ENCODE data around the gene COX14. TPM values are rescaled to one million over a fixed set of nuclear protein-coding genes. Genes with fewer than 3 reads are reported as not detected.

Gene COX14
- total RNA-seq, 2 experiments from 2014 or later, result 47.5 to 48.3 TPM

- intact Hi-C loops (cut with micrococcal nuclease), result no loop called here
- CTCF ChIA-PET, result interaction anchor here (1.3 to 4.0 kb wide), 4 partner anchors 8 to 212 kb away, joined by 3 to 24 read pairs (median 8); partner anchors contain the start of gene COX14
- H3K4me3 Mint-ChIP-seq, result no peak overlapping the region
- H3K36me3 Mint-ChIP-seq (ENCODE audit: low read depth), result peaks cover 6% of the 10 kb centered on the region
- H3K4me1 Mint-ChIP-seq (ENCODE audit: low read depth), result peaks cover 2% of the 10 kb centered on the region
- no peaks in the 10 kb centered on the region for H3K27me3 Mint-ChIP-seq (ENCODE audit: low read depth)
- H3K9me3 Mint-ChIP-seq, result no peaks in the 10 kb centered on the region
- no peak for DNase-seq
- H3K27ac Mint-ChIP-seq, result no peak overlapping the region
These were observed 9.3 kb upstream of the COX14 start for GRCh38 chr12:50102646-50103309.

GRCh38 chr12:50103351-50103750 lies 8.7 kb upstream of the COX14 start:
- peaks cover 2% of the 10 kb centered on the region for H3K4me1 Mint-ChIP-seq (ENCODE audit: low read depth)
- CTCF ChIA-PET, result interaction anchor here (0.8 to 4.0 kb wide), 6 partner anchors 8 to 211 kb away, joined by 3 to 24 read pairs (median 6); partner anchors contain the start of gene COX14
- intact Hi-C loops (cut with micrococcal nuclease), result no loop called here

GRCh38 chr12:50103767-50104321 lies 8.2 kb upstream of the COX14 start, which contains the start of gene GPD1:
GPD1 (plus strand) TSS chr12:50104008; CDS start chr12:50104051, 43 bp downstream.
- no peak within 1 kb of the TSS for H3K27ac Mint-ChIP-seq
- intact Hi-C loops (cut with micrococcal nuclease), result no loop called here
- no peak within 1 kb of the TSS for H3K4me3 Mint-ChIP-seq
- H3K27me3 Mint-ChIP-seq (ENCODE audit: low read depth), result no peaks in the 10 kb centered on the region
- no peak for DNase-seq
- H3K9me3 Mint-ChIP-seq, result no peaks in the 10 kb centered on the region
- peaks cover 3% of the 10 kb centered on the region for H3K36me3 Mint-ChIP-seq (ENCODE audit: low read depth)
- peaks cover 2% of the 10 kb centered on the region for H3K4me1 Mint-ChIP-seq (ENCODE audit: low read depth)
- CTCF ChIA-PET, result interaction anchor here (0.8 to 4.0 kb wide), 6 partner anchors 7 to 210 kb away, joined by 3 to 24 read pairs (median 6); partner anchors contain the start of gene COX14

More at GRCh38 chr12:50103351-50103750, 8.7 kb upstream of the COX14 start:
- no peak for DNase-seq
- Mint-ChIP-seq H3K4me3 (no peak overlapping the region), H3K9me3 (no peaks in the 10 kb centered on the region), H3K27ac (no peak overlapping the region), H3K27me3 (ENCODE audit: low read depth) (no peaks in the 10 kb centered on the region), H3K36me3 (ENCODE audit: low read depth) (peaks cover 3% of the 10 kb centered on the region)

- Mint-ChIP-seq H3K9me3 (no peaks in the 10 kb centered on the region), H3K27me3 (ENCODE audit: low read depth) (no peaks in the 10 kb centered on the region), H3K27ac (no peak overlapping the region), H3K4me1 (ENCODE audit: low read depth) (peaks cover 2% of the 10 kb centered on the region), H3K4me3 (no peak overlapping the region), H3K36me3 (ENCODE audit: low read depth) (no peaks in the 10 kb centered on the region)
- intact Hi-C loops (cut with micrococcal nuclease), result no loop called here
- no peak for DNase-seq
- CTCF ChIA-PET, result interaction anchor here (0.8 to 2.1 kb wide), 5 partner anchors 16 to 210 kb away, joined by 3 to 8 read pairs (median 5); no protein-coding TSS in a partner anchor
These were observed 7.3 kb upstream of the COX14 start for GRCh38 chr12:50104417-50105366.

GRCh38 chr12:50105913-50106450 lies 6.1 kb upstream of the COX14 start:
- CTCF ChIA-PET, result no interaction called here
- Mint-ChIP-seq H3K27ac (no peak overlapping the region), H3K27me3 (ENCODE audit: low read depth) (no peaks in the 10 kb centered on the region), H3K9me3 (no peaks in the 10 kb centered on the region), H3K4me1 (ENCODE audit: low read depth) (peaks cover 9% of the 10 kb centered on the region), H3K36me3 (ENCODE audit: low read depth) (no peaks in the 10 kb centered on the region), H3K4me3 (no peak overlapping the region)
- intact Hi-C loops (cut with micrococcal nuclease), result no loop called here
- no peak for DNase-seq

- H3K27me3 Mint-ChIP-seq (ENCODE audit: low read depth), result no peaks in the 10 kb centered on the region
- no peaks in the 10 kb centered on the region for H3K36me3 Mint-ChIP-seq (ENCODE audit: low read depth)
These were observed 5.1 kb upstream of the COX14 start for GRCh38 chr12:50106907-50107306.

GRCh38 chr12:50107416-50108268 lies 4.4 kb upstream of the COX14 start:
- no peak overlapping the region for H3K4me3 Mint-ChIP-seq
- no peaks in the 10 kb centered on the region for H3K27me3 Mint-ChIP-seq (ENCODE audit: low read depth)
- CTCF ChIA-PET, result interaction anchor here (0.6 to 2.6 kb wide), 6 partner anchors 19 to 291 kb away, joined by 3 to 21 read pairs (median 3); partner anchors contain the start of gene SMARCD1

More at GRCh38 chr12:50106907-50107306, 5.1 kb upstream of the COX14 start:
- Mint-ChIP-seq H3K4me1 (ENCODE audit: low read depth) (peaks cover 13% of the 10 kb centered on the region), H3K9me3 (no peaks in the 10 kb centered on the region), H3K27ac (no peak overlapping the region), H3K4me3 (no peak overlapping the region)
- DNase-seq, result no peak
- CTCF ChIA-PET, result interaction anchor here (1.2 to 2.6 kb wide), 2 partner anchors 18 to 22 kb away, joined by 3 to 21 read pairs; partner anchors contain the start of gene SMARCD1
- intact Hi-C loops (cut with micrococcal nuclease), result no loop called here

GRCh38 chr12:50109319-50109718 lies 2.7 kb upstream of the COX14 start:
- no peaks in the 10 kb centered on the region for H3K36me3 Mint-ChIP-seq (ENCODE audit: low read depth)
- CTCF ChIA-PET, result interaction anchor here (0.6 to 4.6 kb wide), 10 partner anchors 8 to 80 kb away, joined by 3 to 60 read pairs (median 20); partner anchors contain the start of genes CERS5, GPD1 and SMARCD1
- no peak overlapping the region for H3K27ac Mint-ChIP-seq
- H3K27me3 Mint-ChIP-seq (ENCODE audit: low read depth), result no peaks in the 10 kb centered on the region
- no peak overlapping the region for H3K4me3 Mint-ChIP-seq
- intact Hi-C loops (cut with micrococcal nuclease), result no loop called here
- DNase-seq, result no peak
- H3K9me3 Mint-ChIP-seq, result no peaks in the 10 kb centered on the region
- peaks cover 18% of the 10 kb centered on the region for H3K4me1 Mint-ChIP-seq (ENCODE audit: low read depth)

More at GRCh38 chr12:50107416-50108268, 4.4 kb upstream of the COX14 start:
- H3K27ac Mint-ChIP-seq, result no peak overlapping the region
- peaks cover 13% of the 10 kb centered on the region for H3K4me1 Mint-ChIP-seq (ENCODE audit: low read depth)
- intact Hi-C loops (cut with micrococcal nuclease), result no loop called here
- no peak for DNase-seq
- H3K36me3 Mint-ChIP-seq (ENCODE audit: low read depth), result no peaks in the 10 kb centered on the region
- H3K9me3 Mint-ChIP-seq, result no peaks in the 10 kb centered on the region

- peak; percentile 20 for DNase-seq
- H3K4me3 Mint-ChIP-seq, result no peak overlapping the region
- H3K27me3 Mint-ChIP-seq (ENCODE audit: low read depth), result no peaks in the 10 kb centered on the region
- intact Hi-C loops (cut with micrococcal nuclease), result loop anchor here (2.0 kb wide), 1 partner anchor 111 kb away; no protein-coding TSS in a partner anchor
- H3K9me3 Mint-ChIP-seq, result no peaks in the 10 kb centered on the region
- H3K4me1 Mint-ChIP-seq (ENCODE audit: low read depth), result peaks cover 21% of the 10 kb centered on the region
- CTCF ChIA-PET, result interaction anchor here (0.8 to 4.6 kb wide), 29 partner anchors 8 to 179 kb away, joined by 3 to 60 read pairs (median 9); partner anchors contain the start of genes CERS5, GPD1, RACGAP1 and SMARCD1
- H3K27ac Mint-ChIP-seq, result peak overlapping the region; percentile 41
- H3K36me3 Mint-ChIP-seq (ENCODE audit: low read depth), result peaks cover 2% of the 10 kb centered on the region
These were observed 1.8 kb upstream of the COX14 start for GRCh38 chr12:50110127-50110761.

- Mint-ChIP-seq H3K36me3 (ENCODE audit: low read depth) (peaks cover 6% of the 10 kb centered on the region), H3K27me3 (ENCODE audit: low read depth) (no peaks in the 10 kb centered on the region), H3K27ac (no peak overlapping the region), H3K4me3 (peak overlapping the region; percentile 89), H3K4me1 (ENCODE audit: low read depth) (peaks cover 26% of the 10 kb centered on the region), H3K9me3 (no peaks in the 10 kb centered on the region)
- intact Hi-C loops (cut with micrococcal nuclease), result loop anchor here (1.0 to 2.0 kb wide), 4 partner anchors 26 to 110 kb away; partner anchors contain the start of genes RACGAP1 and SMARCD1
- DNase-seq, result peak; percentile 12
- CTCF ChIA-PET, result interaction anchor here (0.5 to 4.6 kb wide), 42 partner anchors 9 to 662 kb away, joined by 3 to 60 read pairs (median 7); partner anchors contain the start of genes CERS5, FAM186A, GPD1 and RACGAP1
These were observed 1.2 kb upstream of the COX14 start for GRCh38 chr12:50110762-50111351.
